Suprapubic skin (tissue), 4 donors: ENCODE data around the gene SRGAP1.

Source experiments
- POLR2A ChIP-seq, 2 donors: fragments of 450-650 bp; IDR thresholded peaks; one replicate each; pipeline ENCODE4 v1.6.1; 2017; ENCODE audit warnings: antibody characterized with exemption in 2 of 2, mild to moderate bottlenecking in 2 of 2, moderate library complexity in 2 of 2
- POLR2AphosphoS5 ChIP-seq, 3 donors: sonication (generic); formaldehyde crosslinking; IDR thresholded peaks; one replicate each; pipeline ENCODE4 v1.6.1; 2017; ENCODE audit warnings: antibody characterized with exemption in 3 of 3
- TF ChIP-seq, protein P1 (sequence below), 2 donors: fragments of 200-600 bp in 1 of 2; fragments of 450-650 bp in 1 of 2; sonication (generic) in 1 of 2; IDR thresholded peaks; one replicate each; pipeline ENCODE4 v1.5.1; 2016 to 2019; ENCODE audit warnings: antibody characterized with exemption in 2 of 2, mild to moderate bottlenecking in 1 of 2, moderate library complexity in 1 of 2

DNA sequence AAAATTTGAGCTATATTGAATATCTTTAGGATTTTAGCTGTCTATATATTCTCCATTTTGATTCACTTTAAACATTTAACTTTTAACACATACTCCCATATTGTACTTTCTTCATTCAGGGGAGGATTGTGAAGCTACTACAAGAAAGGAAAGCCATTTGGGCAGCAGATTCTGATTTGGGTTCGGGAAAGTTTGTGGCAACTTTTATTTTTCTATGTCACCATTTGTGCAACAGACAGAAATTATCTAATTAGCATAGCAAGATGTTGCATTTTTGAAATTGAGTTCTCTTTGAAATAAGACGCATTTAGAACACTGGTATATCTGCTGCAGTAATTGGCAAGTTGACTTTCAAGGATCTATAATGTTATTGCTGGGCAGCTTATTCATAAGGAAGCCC, 243.3 kb downstream of the SRGAP1 start:
- TF ChIP-seq, protein P1, sequence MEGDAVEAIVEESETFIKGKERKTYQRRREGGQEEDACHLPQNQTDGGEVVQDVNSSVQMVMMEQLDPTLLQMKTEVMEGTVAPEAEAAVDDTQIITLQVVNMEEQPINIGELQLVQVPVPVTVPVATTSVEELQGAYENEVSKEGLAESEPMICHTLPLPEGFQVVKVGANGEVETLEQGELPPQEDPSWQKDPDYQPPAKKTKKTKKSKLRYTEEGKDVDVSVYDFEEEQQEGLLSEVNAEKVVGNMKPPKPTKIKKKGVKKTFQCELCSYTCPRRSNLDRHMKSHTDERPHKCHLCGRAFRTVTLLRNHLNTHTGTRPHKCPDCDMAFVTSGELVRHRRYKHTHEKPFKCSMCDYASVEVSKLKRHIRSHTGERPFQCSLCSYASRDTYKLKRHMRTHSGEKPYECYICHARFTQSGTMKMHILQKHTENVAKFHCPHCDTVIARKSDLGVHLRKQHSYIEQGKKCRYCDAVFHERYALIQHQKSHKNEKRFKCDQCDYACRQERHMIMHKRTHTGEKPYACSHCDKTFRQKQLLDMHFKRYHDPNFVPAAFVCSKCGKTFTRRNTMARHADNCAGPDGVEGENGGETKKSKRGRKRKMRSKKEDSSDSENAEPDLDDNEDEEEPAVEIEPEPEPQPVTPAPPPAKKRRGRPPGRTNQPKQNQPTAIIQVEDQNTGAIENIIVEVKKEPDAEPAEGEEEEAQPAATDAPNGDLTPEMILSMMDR (IDR thresholded peaks at IDR 0.05): no peak
- TF ChIP-seq POLR2A (IDR thresholded peaks at IDR 0.05) (no peak), POLR2AphosphoS5 (IDR thresholded peaks at IDR 0.05) (no peak)
